Measurements from ENCODE around the gene CCDC196. TPM values are rescaled to one million over a fixed set of nuclear protein-coding genes. Genes with fewer than 3 reads are reported as not detected.

Gene CCDC196
- not detected in 2 replicates for total RNA-seq (2014; rRNA removed; shearing (Covaris generic))
- polyA plus RNA-seq (2015; cell fraction: cytosol; rRNA removed): not detected in 2 replicates
- polyA plus RNA-seq (2015; cell fraction: nucleus; rRNA removed): not detected in 2 replicates

- DNase-seq (ENCODE audit: low read depth): no peak
These were observed at the start of gene CCDC196 for GRCh38 chr14:66485910-66486421. Gene CCDC196 (plus strand): TSS chr14:66486371. CDS start chr14:66486503, 132 bp downstream.

DNA sequence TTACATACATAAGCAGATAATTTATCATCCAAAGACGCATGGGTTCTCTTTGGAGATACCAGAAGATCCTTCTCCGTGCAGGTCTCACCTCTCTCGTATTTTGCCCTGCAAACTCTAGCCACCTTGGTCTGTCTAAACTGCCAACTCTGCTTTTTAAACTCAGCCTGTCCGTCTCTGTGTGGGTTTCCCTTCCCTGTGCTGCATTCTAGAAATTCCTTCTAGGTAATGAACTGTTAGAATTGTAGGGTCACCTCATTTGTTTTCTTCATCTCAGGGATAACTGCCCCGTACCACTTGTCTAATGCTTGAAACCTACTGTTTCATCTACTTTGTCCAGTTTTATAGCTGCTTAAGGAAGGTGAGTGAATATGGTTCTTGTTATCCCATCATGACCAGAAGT is 45.4 kb upstream of the CCDC196 start:
- no peak for DNase-seq (ENCODE audit: low read depth)

DNA sequence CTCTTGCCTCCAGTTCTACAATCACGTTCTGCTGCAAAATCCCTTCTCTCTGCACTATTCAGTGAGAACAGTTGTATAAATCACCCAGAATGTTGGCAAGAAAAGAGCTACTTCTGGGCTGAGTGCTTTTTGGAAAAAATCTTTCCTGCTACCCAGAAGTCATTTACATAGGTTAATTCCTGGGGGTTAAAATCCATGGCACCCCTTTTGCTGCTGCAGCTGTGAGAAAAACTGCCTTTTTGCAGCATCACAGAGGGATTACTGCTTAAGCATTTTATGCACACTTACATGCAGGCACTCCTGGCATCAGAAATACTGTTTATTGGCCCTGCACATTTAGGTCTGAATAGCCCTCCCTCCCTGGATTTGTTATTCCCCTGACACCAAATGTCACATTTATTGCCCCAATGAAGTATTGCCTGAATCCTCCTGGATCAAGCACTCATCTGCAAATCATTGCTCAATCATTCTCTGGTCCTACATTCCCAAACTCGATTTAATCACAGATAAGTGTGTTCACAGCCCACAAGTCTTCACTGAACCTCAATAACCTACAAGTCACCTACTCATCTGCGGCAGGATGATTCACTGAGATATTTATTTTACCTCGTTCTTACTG is 43.1 kb upstream of the CCDC196 start:
- DNase-seq (ENCODE audit: low read depth): peak; percentile 52

DNA sequence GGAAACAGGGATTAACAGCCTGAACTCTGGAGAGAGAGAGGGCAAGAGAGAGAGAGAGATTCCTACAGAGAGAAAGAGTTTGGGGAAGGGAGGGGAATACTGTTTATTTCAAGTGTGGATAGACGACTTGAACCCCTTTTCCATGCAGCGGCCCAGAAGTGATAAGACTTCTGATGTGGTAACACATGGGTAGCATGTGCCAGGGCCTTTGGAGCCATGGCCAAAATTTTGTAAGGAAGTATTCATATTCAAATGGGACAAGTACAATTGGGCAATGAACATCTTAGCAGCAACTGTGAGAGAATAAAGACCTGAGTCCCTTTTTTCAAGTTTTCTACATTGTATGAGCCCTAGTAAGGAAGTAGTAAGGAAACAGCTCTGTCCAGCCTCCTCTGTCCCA is 42.4 kb upstream of the CCDC196 start:
- no peak for DNase-seq (ENCODE audit: low read depth)

GRCh38 chr14:66444271-66444927 is 41.8 kb upstream of the CCDC196 start:
- DNase-seq (ENCODE audit: low read depth): no peak

GRCh38 chr14:66445936-66446335 is 40.2 kb upstream of the CCDC196 start:
- no peak for DNase-seq (ENCODE audit: low read depth)

DNA sequence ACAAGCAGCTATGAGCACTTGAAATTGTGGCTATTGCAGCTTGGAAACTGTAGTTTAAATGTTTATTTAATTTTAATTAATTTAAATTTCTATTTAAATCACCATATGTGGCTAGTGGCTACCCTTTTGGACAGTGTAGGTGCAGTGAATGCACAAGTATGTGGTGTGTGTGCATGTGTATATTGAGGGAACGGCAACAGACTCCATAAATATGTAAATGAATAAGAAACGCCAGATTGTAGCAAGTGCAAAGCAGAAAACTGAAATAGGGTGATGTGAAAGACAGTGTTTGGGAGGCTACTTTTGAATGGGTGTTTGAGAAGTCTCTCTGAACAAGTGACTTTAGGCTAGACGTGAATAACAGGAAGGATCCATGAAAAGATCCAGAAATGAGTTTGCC is 32.7 kb upstream of the CCDC196 start:
- no peak for DNase-seq (ENCODE audit: low read depth)

DNA sequence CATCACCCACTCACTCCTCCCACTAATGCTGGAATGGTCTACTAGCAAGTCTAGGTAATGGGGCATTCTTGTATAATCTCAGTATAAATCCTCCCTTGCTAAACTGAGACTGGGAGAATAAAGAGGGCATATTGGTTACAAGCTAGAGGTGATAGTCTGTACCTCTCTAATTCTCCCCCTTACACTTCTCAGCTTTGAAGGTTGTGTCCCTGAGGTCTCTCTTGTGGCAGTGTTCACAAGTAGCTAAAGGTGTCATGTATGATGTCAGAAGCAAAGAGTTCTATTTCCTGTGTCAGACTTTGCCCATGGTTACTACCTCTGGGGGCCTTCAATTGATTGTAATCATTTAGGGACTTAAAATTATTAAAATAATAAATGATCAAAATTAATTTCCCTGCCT is 26.6 kb upstream of the CCDC196 start:
- DNase-seq (ENCODE audit: low read depth): no peak

DNA sequence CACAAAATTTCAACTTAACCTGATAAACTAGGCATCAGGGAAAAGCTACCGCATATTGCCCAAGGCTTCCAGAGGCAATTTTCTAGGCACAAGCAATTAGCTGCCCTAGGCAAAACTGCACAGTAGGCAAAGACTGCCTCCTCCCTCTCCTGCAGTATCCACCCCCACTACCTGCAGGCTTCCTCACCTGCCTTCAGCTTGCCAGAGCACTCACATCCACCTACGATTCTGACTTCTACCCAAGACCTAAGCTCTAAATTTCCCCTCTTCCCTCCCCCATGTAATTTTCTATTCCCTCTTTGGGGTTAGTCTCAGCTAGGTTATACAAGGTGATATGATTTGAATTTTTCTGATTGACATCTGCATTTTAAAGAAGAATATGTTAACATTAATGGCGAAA is 21.9 kb upstream of the CCDC196 start:
- DNase-seq (ENCODE audit: low read depth): no peak

DNA sequence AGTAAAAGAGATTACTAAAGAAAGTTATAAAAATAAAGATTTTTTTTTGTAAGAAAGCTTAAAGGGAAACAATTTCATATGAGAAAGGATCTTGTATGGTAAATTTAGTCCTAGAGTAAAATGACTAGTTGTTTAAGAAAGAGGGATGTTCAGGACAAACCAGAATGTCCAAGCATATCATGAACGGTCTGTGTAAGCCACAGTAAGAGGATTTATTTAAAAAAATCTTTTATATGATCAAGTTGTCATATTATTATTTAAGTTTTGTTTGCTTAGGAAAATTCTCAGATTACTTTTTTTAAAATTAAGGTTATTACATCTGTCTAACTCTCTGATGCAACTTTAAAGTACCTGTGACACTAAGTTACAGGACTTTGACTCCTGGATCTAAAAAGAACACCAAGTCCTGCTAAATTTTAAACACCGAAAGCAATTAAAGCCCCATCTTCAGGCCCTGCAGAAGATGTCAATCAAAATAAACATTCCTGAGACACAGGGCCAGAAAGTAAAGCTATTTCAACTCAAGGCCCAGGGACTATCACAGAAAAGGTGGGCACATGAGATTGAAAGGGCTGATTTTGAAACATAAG is 17.3 kb upstream of the CCDC196 start:
- DNase-seq (ENCODE audit: low read depth): no peak

- DNase-seq (ENCODE audit: low read depth): no peak
These were observed 14.6 kb upstream of the CCDC196 start for GRCh38 chr14:66471584-66471983.

- no peak for DNase-seq (ENCODE audit: low read depth)
These were observed 13.9 kb upstream of the CCDC196 start for GRCh38 chr14:66472251-66472650.

DNA sequence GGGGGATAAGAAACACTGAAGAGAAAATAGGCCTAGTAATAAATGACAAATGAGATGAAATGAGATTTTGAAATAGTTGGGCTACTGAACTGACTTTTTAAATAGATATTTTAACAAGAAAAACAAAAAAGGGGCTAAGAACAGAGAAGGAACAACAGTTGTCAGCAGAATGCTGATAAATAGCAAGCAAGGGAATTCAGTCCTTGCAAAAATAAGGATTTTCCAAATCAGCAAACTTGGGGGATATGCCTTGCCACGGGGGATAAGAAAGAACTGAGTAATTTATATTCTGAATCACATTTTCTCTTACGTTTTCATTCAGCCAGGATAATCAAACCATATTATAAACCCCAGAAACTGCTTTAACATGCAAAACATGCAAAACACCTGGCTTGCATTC is 12.9 kb upstream of the CCDC196 start:
- no peak for DNase-seq (ENCODE audit: low read depth)

DNA sequence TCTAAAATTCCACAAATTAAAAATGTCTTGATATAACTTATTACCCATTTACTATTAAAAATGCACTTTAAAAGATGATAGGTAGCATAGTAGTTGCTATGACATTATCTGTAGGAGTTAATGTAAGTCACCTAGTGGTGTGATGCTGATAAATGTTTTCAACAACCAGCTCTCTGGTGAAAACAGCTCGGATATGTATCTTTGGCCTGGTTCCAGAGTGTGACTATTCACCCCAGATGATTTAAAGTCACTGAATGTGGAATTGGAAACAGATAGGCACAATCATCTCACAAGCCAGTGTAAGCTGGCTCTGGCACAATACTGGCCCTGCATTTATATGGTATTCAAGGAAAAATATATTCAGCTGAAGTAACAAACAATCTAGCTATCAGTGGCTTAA is 9.2 kb upstream of the CCDC196 start:
- DNase-seq (ENCODE audit: low read depth): peak; percentile 64

DNA sequence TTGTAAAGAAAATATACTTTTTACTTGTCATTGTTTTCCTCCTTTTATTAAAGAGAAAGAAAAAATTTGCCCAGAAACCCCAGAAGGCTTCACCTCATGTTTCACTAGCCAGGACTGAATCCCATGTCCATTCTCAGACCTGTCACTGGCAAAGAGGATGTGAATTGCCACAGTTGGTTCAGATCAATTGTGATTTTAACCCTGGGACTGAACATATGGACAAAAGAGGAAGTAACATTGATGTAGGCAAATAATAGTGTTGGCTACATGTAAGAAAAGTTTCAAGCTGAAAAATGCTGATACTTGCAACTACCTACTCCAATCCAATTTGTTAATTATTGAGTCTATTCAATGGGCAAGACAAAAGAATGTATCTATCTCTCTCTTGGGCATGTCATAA is 8.6 kb upstream of the CCDC196 start:
- DNase-seq (ENCODE audit: low read depth): no peak

DNA sequence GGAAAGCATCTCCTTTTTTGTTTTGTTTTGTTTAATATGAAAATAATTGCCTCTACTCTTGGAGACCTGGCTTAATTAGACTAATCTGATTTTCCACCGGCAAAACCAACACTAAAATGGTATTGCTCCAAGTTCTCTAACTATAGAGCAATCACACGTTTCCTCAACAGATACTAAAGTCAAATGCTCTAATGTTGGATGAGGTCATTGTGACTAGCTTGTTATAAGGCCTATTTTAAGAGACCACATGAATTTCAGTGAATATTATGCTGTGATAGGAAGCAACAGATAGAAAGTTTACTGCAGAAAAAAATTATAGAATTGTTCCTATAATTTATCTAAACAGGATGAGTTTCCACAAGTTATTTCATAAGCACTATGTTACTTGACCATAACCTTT is 3.3 kb upstream of the CCDC196 start:
- DNase-seq (ENCODE audit: low read depth): no peak

- no peak for DNase-seq (ENCODE audit: low read depth)
These were observed 2.8 kb upstream of the CCDC196 start for GRCh38 chr14:66483322-66483721.

GRCh38 chr14:66485029-66485428 is 1.1 kb upstream of the CCDC196 start:
- DNase-seq (ENCODE audit: low read depth): no peak

DNA sequence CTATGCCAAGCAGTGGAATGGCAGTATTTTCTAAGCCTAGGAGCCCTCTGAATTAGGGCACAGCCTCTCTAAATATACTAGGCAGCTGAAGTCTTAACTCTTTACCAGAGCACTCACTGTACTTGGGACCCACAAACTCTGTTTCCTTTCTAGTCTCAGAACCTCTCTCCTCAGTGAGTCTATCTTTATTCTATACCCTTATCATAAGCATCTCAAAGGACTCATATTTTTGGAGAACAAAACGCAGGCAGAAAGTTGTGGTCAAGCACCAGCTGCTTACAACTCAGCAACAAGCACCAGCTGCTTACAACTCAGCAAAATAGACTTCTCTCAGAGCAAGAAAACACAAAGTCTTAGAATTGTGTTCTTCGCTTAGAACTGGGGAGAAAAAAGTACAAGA is 993 bp downstream of the CCDC196 start:
- DNase-seq (ENCODE audit: low read depth): no peak

DNA sequence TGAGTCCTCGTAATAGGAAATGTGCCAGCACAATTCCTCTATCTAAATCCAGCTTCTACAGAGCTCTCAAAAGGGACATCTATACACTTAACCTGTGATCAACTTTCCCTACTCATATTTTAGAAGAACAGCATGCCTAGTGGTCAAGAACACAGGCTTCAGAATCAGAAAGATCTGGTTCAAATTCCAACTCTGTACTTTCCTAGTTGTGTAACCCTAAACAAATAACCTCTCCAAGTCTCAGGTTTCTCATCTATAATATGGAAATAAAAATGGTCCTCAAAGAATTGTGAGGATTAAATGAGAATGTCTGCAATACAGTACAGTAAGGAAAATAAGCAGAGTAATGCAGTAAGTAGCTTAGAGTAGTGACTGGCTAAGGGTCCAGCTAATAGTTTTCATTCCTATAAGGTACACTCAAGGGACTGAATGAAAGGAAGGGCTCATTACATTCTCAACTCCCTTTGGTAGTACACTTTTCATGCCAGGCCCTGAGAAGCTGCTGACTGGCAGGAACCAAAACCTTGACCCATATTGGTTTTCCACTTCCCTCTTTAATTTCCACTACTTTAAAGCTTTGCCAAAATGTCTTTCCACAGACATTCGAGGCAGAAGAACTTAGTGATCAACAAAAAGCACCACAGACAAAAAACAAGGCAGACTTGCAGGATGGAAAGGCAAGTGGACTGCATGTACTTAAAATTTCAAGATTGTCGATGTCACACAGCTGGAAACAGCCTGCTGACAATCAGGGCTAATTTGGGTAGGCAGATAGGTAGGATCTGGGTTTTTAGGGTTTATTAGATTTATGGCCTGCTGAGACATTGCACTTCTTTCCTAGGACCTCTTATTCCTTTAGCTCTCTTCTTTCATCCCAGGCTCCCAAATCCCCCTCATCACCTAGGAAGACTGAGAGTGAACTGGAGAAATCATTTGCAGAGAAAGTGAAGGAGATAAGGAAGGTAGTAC is 4.3 kb downstream of the CCDC196 start:
- DNase-seq (ENCODE audit: low read depth): no peak

DNA sequence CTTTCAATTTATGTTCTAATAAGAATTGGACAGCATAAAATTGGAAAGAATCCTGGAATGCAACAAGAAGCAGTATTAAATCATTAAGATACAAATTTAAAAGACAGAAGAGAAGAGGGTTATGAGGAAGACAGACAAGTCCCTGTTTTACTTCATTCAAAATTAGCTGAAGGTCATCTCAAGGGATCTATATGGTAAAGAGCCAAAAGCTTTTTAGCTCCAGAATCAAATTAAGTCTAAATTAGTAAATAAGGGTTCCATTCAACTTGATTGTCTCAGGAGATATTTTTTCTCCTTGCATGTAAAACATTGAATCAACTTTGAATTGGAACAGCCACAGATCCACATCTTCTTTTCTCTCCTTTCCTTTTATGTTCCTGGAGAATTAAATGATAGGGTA is 7.6 kb downstream of the CCDC196 start:
- no peak for DNase-seq (ENCODE audit: low read depth)
